Measurements from ENCODE around the gene NWD2. TPM values are rescaled to one million over a fixed set of nuclear protein-coding genes. Genes with fewer than 3 reads are reported as not detected.

NWD2 gene
- total RNA-seq, 1 donor from 2014 or later = 1.5 TPM

DNA sequence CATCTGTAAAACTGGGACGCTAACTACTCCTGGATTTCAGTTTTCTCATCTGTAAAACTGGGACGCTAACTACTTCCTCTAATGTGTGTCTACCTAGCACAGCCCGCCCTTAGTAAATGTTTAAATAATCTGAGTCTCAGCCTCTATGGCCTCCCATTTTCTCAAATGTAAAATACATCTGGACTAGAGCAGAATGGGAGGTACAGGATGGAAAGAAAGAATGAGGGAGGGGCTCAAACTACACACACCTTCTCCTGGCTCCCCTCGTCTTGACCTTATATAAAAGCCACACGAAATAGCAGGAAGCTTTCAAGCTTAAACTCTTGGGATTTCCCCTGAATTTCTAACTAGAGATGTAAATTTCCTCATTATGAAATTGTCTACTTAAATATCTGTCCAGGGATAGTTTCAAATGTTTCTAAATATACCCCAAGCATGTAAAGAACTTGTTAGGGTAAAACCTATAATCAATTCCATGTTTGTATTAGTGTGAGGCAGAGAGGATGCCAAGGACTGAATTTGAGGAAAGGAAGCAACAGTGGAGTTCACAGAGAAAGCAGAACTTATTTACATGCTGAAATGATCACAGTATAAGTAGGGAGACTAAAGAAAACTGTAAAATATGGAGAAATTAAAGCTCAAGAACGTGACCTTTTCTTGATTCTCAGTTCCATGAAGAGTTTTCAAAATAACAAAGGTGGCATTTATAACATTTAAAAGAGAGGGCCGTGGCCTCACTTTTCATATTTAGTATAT lies 220.0 kb downstream of the NWD2 start:
- Mint-ChIP-seq H3K36me3 (peaks cover 14% of the 10 kb centered on the region), H3K27me3 (no peaks in the 10 kb centered on the region), H3K4me1 (ENCODE audit: unreplicated experiment) (peaks cover 32% of the 10 kb centered on the region), H3K27ac (peak overlapping the region; percentile 79), H3K4me3 (peak overlapping the region; percentile 8), H3K9me3 (peaks cover 7% of the 10 kb centered on the region)
- no peak for TF ChIP-seq CTCF (conservative IDR thresholded peaks at IDR 0.05)
- no peak for DNase-seq (ENCODE audit: extremely low spot score, unreplicated experiment)

DNA sequence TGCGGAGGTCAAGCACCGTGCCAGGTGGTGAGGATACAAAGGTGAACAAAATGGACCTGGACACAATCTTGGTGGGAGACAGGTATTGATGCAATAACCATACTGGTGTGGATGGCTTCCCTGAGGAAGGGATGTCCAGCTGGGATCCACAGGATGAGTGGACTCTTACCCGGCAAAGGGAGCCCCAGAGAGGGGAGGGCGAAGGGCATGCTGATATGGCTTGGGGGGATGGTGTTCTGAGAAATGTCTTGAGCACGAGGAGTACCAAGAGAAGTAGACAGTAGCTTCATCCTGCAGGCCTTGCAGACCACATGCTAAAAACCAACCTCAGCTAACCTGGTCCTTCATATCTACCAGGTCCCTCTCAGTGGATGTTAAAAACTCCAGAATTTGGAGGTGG lies 220.8 kb downstream of the NWD2 start:
- no peak for DNase-seq (ENCODE audit: extremely low spot score, unreplicated experiment)
- H3K27ac Mint-ChIP-seq = peak overlapping the region; percentile 79
- no peaks in the 10 kb centered on the region for H3K27me3 Mint-ChIP-seq
- peaks cover 7% of the 10 kb centered on the region for H3K9me3 Mint-ChIP-seq
- H3K4me1 Mint-ChIP-seq (ENCODE audit: unreplicated experiment) = peaks cover 36% of the 10 kb centered on the region
- no peak for TF ChIP-seq CTCF (conservative IDR thresholded peaks at IDR 0.05)
- no peak overlapping the region for H3K4me3 Mint-ChIP-seq
- H3K36me3 Mint-ChIP-seq = peaks cover 11% of the 10 kb centered on the region

- H3K27ac Mint-ChIP-seq = no peak overlapping the region
- peaks cover 36% of the 10 kb centered on the region for H3K4me1 Mint-ChIP-seq (ENCODE audit: unreplicated experiment)
- no peak for DNase-seq (ENCODE audit: extremely low spot score, unreplicated experiment)
- peaks cover 11% of the 10 kb centered on the region for H3K36me3 Mint-ChIP-seq
- TF ChIP-seq CTCF (conservative IDR thresholded peaks at IDR 0.05) = no peak
- no peaks in the 10 kb centered on the region for H3K27me3 Mint-ChIP-seq
- no peak overlapping the region for H3K4me3 Mint-ChIP-seq
- H3K9me3 Mint-ChIP-seq = peaks cover 7% of the 10 kb centered on the region
Observed at GRCh38 chr4:37465845-37466244, 221.3 kb downstream of the NWD2 start.

- DNase-seq (ENCODE audit: extremely low spot score, unreplicated experiment) = no peak
- Mint-ChIP-seq H3K4me1 (ENCODE audit: unreplicated experiment) (peaks cover 30% of the 10 kb centered on the region), H3K36me3 (peaks cover 11% of the 10 kb centered on the region), H3K9me3 (peaks cover 7% of the 10 kb centered on the region), H3K27me3 (no peaks in the 10 kb centered on the region), H3K27ac (peak overlapping the region; percentile 38), H3K4me3 (no peak overlapping the region)
- no peak for TF ChIP-seq CTCF (conservative IDR thresholded peaks at IDR 0.05)
Observed at GRCh38 chr4:37467223-37467622, 222.7 kb downstream of the NWD2 start.

DNA sequence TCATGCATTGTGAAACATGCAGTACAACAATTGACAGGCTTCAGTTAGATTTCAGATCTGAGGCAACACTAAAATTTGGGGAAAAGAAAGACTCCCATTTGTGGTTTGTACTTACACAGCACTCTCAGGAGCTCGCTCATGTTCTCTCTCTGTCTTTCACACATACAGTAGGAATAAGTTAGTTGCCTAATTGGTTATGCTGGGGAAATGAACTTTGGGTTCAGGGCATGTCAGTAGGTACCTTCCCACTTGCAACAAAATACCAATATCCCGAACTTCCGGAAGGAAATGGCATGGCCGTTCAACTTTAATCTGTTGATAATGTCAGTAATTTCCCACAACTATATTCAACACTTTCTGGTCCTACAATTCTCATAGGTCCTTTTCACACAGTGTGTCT lies 223.3 kb downstream of the NWD2 start:
- no peak overlapping the region for H3K4me3 Mint-ChIP-seq
- no peak for DNase-seq (ENCODE audit: extremely low spot score, unreplicated experiment)
- peaks cover 11% of the 10 kb centered on the region for H3K36me3 Mint-ChIP-seq
- no peak for TF ChIP-seq CTCF (conservative IDR thresholded peaks at IDR 0.05)
- H3K27ac Mint-ChIP-seq = no peak overlapping the region
- no peaks in the 10 kb centered on the region for H3K27me3 Mint-ChIP-seq
- peaks cover 30% of the 10 kb centered on the region for H3K4me1 Mint-ChIP-seq (ENCODE audit: unreplicated experiment)
- peaks cover 7% of the 10 kb centered on the region for H3K9me3 Mint-ChIP-seq
